GM10847 (cell line): Measurements from ENCODE around the gene FBXL22.

Source experiments
- POLR2A ChIP-seq: IDR thresholded peaks from 2 replicates; pipeline ENCODE4 v1.6.1; 2011; ENCODE audit not compliant: insufficient read length; ENCODE audit errors: extremely low read depth

FBXL22 gene

GRCh38 chr15:63582179-63582578 lies 15.0 kb upstream of the FBXL22 start:
- no peak for TF ChIP-seq POLR2A

DNA sequence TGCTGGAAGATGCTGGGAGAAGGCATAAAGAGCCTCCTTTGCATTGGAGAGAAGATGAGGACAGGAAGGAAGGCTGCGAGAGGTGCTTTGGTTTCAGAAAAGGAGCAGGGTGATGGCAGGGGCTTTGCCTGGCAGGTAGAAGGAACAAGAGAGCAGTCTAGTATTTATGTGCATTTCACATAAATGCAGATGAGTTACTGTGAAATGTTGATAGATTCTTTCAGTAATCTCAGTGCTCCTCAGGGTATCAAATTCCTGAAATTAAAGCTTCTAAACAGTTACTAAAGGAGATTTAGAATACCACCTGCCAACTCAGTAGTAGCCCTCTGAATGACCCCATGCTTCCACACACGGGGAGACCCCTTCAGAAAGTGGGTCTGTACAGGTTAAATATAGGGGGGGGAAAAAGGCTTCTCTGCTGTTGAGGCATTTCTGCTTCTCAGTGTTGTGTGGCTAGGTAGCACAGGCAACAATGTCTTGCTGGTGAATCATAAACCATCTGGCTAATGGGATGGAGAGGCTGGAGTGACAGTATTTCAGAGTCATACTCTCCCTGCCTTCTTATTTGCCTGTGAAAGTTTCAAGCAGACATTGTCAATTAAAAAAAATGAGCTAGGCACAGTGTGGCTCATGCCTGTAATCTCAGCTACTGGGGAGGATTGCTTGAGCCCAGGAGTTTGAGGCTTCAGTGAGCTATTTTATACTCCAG lies 14.3 kb upstream of the FBXL22 start:
- TF ChIP-seq POLR2A = no peak

- TF ChIP-seq POLR2A = no peak
Observed at GRCh38 chr15:63586790-63587189, 10.4 kb upstream of the FBXL22 start.

- no peak for TF ChIP-seq POLR2A
Observed at GRCh38 chr15:63587527-63587926, 9.7 kb upstream of the FBXL22 start.

- TF ChIP-seq POLR2A = no peak
Observed at GRCh38 chr15:63588826-63589225, 8.4 kb upstream of the FBXL22 start.

- no peak for TF ChIP-seq POLR2A
Observed at GRCh38 chr15:63593705-63594671, 3.2 kb upstream of the FBXL22 start.

- TF ChIP-seq POLR2A = no peak
Observed at GRCh38 chr15:63595065-63595464, 2.1 kb upstream of the FBXL22 start.

- no peak for TF ChIP-seq POLR2A
Observed at GRCh38 chr15:63595688-63596087, 1.5 kb upstream of the FBXL22 start.

GRCh38 chr15:63596676-63597037 lies 530 bp upstream of the FBXL22 start:
- no peak for TF ChIP-seq POLR2A

- no peak for TF ChIP-seq POLR2A
Observed at GRCh38 chr15:63597821-63598220, 634 bp downstream of the FBXL22 start.

DNA sequence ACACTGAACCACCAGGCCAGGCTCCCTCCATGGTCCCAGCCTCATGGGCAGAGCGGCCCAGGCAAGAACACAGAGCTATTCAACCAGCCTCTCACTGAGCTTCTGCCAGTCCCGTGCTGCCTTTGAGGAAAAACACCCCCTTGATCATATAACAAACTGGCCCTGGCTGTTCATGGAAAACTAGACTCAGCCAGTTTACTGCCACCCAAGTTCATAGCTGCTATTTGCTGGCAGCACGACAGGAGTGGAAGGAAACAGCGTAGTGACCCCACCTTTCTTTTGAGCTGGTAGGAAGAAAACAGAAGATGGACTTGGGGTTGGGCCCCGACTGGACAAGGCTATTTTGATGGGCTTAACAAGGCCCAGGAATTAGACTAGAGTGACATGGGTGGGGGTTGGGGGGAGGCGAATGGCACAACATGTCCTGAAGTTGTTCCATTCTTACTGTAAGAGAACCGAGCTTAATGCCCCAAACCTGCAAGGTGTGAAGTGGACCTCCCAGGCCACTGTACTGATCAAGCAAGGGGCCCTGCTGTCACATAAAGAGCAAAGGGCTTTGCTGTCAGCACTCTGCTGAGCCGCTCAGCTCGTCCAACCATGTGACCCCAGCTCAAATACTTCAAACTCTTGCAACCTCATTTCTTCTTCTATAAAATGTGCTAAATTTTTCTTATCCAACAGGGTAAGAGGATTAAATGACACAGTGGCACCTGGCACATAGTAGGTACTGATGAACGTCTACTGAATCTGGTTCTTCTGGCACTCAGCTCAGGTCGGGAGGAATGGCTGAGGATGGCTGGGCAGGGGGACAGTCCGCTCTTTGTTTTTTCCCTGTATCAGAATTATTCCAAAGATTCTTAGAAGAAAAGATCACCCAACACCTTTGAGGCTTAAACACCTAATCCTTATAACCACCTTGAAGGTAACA lies 1.6 kb downstream of the FBXL22 start:
- TF ChIP-seq POLR2A = no peak

- TF ChIP-seq POLR2A = no peak
Observed at GRCh38 chr15:63599401-63600000, 2.3 kb downstream of the FBXL22 start.

GRCh38 chr15:63600001-63600615 lies 2.9 kb downstream of the FBXL22 start:
- no peak for TF ChIP-seq POLR2A

- TF ChIP-seq POLR2A = peak; percentile 66
Observed at GRCh38 chr15:63600616-63601025, 3.4 kb downstream of the FBXL22 start.
